ENCODE measurements around the gene KIF17.

Gene KIF17

DNA sequence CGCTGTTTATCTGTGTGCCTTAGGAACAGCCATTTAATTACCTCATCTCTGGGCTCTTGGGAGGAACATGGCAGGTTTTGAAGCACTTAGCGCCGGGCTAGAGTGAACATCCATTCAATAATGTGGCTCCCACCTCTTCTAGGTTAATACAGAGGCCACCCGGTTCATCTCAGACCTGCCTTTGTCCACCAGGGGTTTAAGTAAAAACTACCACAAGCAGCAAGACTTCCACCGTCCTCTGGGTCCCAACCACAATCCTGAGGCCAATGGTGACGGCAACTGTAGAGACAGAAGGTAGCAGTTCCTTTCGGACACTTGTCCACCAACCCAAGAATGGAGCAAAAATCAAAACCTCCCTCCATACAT is 55.7 kb downstream of the KIF17 start:
- Mint-ChIP-seq H3K4me3 (peak overlapping the region; percentile 94), H3K9me3 (peaks cover 3% of the 10 kb centered on the region), H3K27ac (peak overlapping the region; percentile 98), H3K27me3 (ENCODE audit: low read depth, poor library complexity) (no peaks in the 10 kb centered on the region), H3K4me1 (peaks cover 31% of the 10 kb centered on the region), H3K36me3 (ENCODE audit: low read depth) (peaks cover 15% of the 10 kb centered on the region)
- DNase-seq: no peak
- TF ChIP-seq CTCF (IDR thresholded peaks at IDR 0.05): no peak

DNA sequence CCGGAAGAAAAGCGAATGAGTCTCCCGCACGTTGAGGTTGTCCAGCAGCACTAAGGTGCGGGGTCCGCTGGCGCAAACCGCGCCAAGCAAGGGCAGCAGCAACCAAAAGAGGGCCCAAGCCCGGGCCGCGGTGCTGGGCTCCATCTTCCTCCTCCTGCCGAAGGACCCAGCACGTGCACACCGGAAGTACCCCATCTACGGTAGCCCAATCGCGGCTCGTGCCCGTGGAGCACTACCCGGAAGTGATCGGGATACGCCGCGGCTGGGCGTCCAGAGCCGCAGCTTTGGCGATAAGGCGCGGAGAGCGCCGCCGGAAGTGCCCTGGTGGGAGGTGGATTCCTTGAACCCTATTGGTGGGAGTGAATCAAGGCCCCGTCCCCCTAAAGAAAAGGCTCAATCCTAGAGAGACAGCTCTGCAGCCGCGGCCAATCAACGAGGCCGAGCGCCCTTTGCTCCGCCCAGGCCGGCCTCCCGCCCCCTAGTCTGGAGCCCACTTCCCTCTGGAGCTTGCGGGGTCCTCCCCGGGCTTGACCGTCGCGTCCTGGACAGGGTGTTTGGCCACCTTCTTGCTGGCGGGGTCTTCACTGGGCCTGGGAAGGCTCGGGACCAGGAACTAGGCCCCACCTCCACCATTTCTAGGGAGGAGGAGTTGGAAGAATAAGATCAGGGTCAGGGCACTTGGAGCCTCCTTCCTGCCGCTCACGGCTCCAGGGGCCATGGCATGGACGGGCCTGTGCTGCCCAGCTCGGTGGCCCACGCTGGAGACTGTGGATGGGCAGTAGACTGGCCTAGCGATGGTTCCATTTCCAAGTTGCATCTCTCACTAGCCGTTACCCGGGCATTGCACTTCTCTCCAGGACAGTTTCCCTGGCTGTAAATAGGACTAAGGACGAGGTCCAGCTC is 56.3 kb downstream of the KIF17 start, which contains the start of gene DDOST:
Gene DDOST (minus strand): TSS at position 163 of the 903 bp plus-strand sequence. CDS start 19 bp downstream, at position 144.
- no peak for TF ChIP-seq CTCF (IDR thresholded peaks at IDR 0.05)
- H3K36me3 Mint-ChIP-seq (ENCODE audit: low read depth): peaks cover 22% of the 10 kb centered on the region
- H3K27ac Mint-ChIP-seq: peak within 1 kb of the TSS; percentile 98
- no peaks in the 10 kb centered on the region for H3K9me3 Mint-ChIP-seq
- H3K27me3 Mint-ChIP-seq (ENCODE audit: low read depth, poor library complexity): no peaks in the 10 kb centered on the region
- DNase-seq: peak; percentile 91
- peaks cover 31% of the 10 kb centered on the region for H3K4me1 Mint-ChIP-seq
- peak within 1 kb of the TSS; percentile 94 for H3K4me3 Mint-ChIP-seq

DNA sequence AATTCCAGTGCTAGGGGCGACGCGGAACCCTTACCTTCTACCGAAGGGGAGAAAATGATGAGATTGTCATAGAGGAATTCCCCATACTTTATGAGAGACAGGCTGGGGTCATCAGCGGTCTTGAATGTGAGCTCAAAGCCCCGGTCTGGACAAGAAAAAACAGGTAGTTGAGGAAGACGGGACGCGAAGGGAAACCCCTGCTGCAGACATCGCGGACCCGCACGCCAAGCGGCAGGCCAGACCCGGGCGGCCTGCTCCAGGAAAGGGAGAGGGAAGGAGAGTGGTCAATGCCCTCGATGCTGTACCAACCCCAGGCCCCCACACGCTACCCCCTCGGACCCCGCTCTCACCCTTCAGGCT is 57.0 kb downstream of the KIF17 start:
- Mint-ChIP-seq H3K4me3 (peak overlapping the region; percentile 94), H3K36me3 (ENCODE audit: low read depth) (peaks cover 28% of the 10 kb centered on the region), H3K4me1 (peaks cover 31% of the 10 kb centered on the region), H3K27ac (peak overlapping the region; percentile 57), H3K27me3 (ENCODE audit: low read depth, poor library complexity) (no peaks in the 10 kb centered on the region), H3K9me3 (no peaks in the 10 kb centered on the region)
- DNase-seq: no peak
- TF ChIP-seq CTCF (IDR thresholded peaks at IDR 0.05): no peak

DNA sequence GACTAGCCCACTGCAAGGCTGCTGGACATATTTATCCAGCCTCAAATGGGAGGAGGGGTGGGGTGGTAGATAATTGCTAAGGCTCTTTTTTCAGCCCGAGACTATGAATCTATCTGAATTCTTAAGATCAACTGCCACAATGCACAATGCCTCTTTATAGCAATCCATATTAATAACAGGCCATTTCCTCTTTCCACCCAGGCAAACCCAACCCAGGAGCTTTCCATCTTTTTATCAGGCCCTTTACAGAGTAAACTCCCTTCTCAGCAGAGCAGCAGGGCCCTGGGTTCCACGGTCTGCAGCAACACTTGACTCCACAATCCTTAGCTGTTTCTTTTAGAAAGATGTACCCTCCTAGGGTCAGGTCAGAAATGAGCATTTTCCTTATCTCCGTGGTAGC is 57.4 kb downstream of the KIF17 start:
- Mint-ChIP-seq H3K9me3 (no peaks in the 10 kb centered on the region), H3K27me3 (ENCODE audit: low read depth, poor library complexity) (no peaks in the 10 kb centered on the region), H3K4me3 (peak overlapping the region; percentile 94), H3K36me3 (ENCODE audit: low read depth) (peaks cover 32% of the 10 kb centered on the region), H3K4me1 (peaks cover 31% of the 10 kb centered on the region), H3K27ac (peak overlapping the region; percentile 27)
- no peak for TF ChIP-seq CTCF (IDR thresholded peaks at IDR 0.05)
- DNase-seq: no peak

DNA sequence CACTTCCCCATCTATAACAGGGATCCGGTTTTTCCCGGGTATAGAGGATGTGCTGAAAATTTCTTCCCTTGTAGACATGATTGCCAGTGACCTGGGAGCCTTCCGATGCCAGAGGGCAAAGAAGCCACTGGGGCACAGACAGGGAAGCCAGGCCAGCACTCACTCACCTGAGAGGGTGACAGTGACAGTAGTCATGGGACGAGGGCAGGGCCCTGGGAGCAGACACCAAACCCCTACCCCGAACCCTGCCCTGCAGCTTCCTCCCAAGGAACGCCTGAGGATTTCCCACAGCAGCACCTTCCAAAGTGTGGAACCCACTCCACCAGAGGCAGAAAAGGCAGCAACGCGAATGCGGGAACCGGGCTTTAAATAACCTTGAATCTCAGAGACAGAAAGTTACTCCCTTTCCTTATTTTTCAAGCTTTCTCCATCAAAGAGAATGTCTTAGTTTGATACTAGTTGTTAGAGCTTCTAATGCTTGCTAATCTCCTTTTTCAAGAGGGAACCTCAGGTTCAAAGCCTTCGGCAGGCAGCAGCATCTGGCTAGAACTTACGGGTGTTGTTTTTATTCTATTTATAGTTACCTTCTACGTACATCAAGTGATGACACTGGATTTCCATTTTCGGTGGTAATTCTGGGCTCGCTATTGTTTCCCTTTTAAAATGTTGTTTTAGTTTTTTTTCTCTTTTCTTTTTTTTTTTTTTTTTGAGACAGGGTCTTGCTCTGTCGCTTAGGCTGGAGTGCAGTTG is 59.5 kb downstream of the KIF17 start:
- peaks cover 50% of the 10 kb centered on the region for H3K36me3 Mint-ChIP-seq (ENCODE audit: low read depth)
- H3K27me3 Mint-ChIP-seq (ENCODE audit: low read depth, poor library complexity): no peaks in the 10 kb centered on the region
- TF ChIP-seq CTCF (IDR thresholded peaks at IDR 0.05): no peak
- H3K9me3 Mint-ChIP-seq: no peaks in the 10 kb centered on the region
- no peak overlapping the region for H3K4me3 Mint-ChIP-seq
- DNase-seq: no peak
- H3K4me1 Mint-ChIP-seq: peaks cover 31% of the 10 kb centered on the region
- H3K27ac Mint-ChIP-seq: no peak overlapping the region
